Central memory CD8-positive, alpha-beta T cell (primary cell): ENCODE measurements around the gene CRYGC.

Experiments used
- ATAC-seq: fragments of 150-1000 bp; cut with Tn5 transposase; replicated peaks from 2 replicates; pipeline ENCODE4 v1.10.0; 2022; ENCODE audit warnings: mild to moderate bottlenecking, moderate FRiP score, moderate number of reproducible peaks; ENCODE audit not compliant: poor library complexity, severe bottlenecking; ENCODE audit errors: extremely low read depth
- DNase-seq, 2 donors: peaks; one replicate each; pipeline ENCODE4 v3.0.0; 2021; ENCODE audit warnings: low spot score in 2 of 2
- H3K27ac Mint-ChIP-seq: one replicate; pipeline ENCODE4 v1.8.0; 2022; ENCODE audit warnings: low read depth, mild to moderate bottlenecking, moderate library complexity, mixed read lengths
- H3K27me3 Mint-ChIP-seq: one replicate; pipeline ENCODE4 v1.8.0; 2022; ENCODE audit warnings: mixed read lengths
- H3K36me3 Mint-ChIP-seq: one replicate; pipeline ENCODE4 v1.8.0; 2022; ENCODE audit warnings: mild to moderate bottlenecking, moderate library complexity, mixed read lengths; ENCODE audit not compliant: insufficient read depth
- H3K4me1 Mint-ChIP-seq: one replicate; pipeline ENCODE4 v1.8.0; 2022; ENCODE audit warnings: mixed read lengths
- H3K4me3 Mint-ChIP-seq: one replicate; pipeline ENCODE4 v1.8.0; 2022; ENCODE audit warnings: mild to moderate bottlenecking, moderate library complexity, mixed read lengths
- H3K9me3 Mint-ChIP-seq: one replicate; pipeline ENCODE4 v1.8.0; 2022; ENCODE audit warnings: mixed read lengths

CRYGC gene

GRCh38 chr2:208129744-208130711 is at the start of gene CRYGC:
CRYGC (minus strand) TSS chr2:208129828; CDS start chr2:208129792, 36 bp downstream.
- H3K4me3 Mint-ChIP-seq = no peak within 1 kb of the TSS
- H3K9me3 Mint-ChIP-seq = no peaks in the 10 kb centered on the region
- no peak within 1 kb of the TSS for H3K27ac Mint-ChIP-seq
- DNase-seq (no peak), ATAC-seq (no peak)
- H3K36me3 Mint-ChIP-seq = no peaks in the 10 kb centered on the region
- peaks cover 20% of the 10 kb centered on the region for H3K27me3 Mint-ChIP-seq
- H3K4me1 Mint-ChIP-seq = peaks cover 1% of the 10 kb centered on the region

DNA sequence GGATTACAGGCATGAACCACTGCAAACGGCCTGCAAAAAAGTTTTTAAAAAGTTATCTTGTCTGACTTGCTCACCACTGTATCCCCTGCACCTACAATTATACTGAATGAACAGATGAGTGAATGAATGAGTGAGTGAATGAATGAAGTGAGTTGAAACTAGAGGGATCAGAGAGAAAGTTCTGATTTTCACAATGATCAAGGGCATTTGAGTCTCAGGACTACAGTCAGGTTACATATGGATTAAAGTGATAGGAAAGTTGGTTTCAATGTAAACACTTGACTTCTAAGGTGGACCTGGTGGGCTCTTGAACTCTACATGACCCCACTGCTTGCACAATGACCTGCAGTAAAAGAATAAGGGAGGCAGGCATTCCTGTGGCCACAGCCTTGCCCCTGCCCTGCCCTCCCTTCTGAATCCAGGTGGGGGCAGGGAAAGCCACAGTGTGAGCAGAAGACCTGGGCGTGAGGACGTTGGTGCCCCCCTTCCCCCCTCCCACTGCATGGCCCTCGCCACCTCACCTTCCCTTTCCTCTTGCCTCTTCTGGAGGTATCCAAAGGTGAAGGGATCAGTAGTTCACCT is 49.5 kb upstream of the CRYGC start:
- DNase-seq = no peak
- no peaks in the 10 kb centered on the region for H3K4me1 Mint-ChIP-seq

DNA sequence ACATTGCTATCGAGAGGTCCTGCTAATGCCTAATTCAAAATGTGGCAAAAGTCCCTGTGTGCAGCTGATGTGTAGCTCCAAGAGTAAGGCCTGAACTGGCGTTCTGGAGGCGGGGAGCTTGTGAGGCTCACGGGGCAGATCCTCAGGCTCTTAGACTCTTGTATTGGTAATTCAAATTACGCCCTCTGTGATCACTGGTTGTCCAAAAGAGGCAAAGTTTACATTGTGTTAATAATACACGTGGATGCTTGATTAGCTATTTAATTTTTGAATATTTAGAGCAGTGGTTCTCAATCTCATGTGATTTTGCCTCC is 46.2 kb upstream of the CRYGC start:
- no peak for DNase-seq
- Mint-ChIP-seq H3K4me3 (no peak overlapping the region), H3K9me3 (no peaks in the 10 kb centered on the region), H3K27me3 (peaks cover 28% of the 10 kb centered on the region), H3K36me3 (peaks cover 3% of the 10 kb centered on the region), H3K27ac (no peak overlapping the region), H3K4me1 (no peaks in the 10 kb centered on the region)
- ATAC-seq = no peak

More for the DNA sequence above, 49.5 kb upstream of the CRYGC start:
- H3K9me3 Mint-ChIP-seq = no peaks in the 10 kb centered on the region
- no peak overlapping the region for H3K27ac Mint-ChIP-seq
- ATAC-seq = no peak
- peaks cover 22% of the 10 kb centered on the region for H3K27me3 Mint-ChIP-seq
- H3K4me3 Mint-ChIP-seq = no peak overlapping the region
- H3K36me3 Mint-ChIP-seq = peaks cover 3% of the 10 kb centered on the region

GRCh38 chr2:208175069-208175839 is 45.6 kb upstream of the CRYGC start:
- H3K9me3 Mint-ChIP-seq = no peaks in the 10 kb centered on the region
- no peak overlapping the region for H3K4me3 Mint-ChIP-seq
- peak; percentile 23 to 28 for DNase-seq
- H3K36me3 Mint-ChIP-seq = peaks cover 3% of the 10 kb centered on the region
- H3K27ac Mint-ChIP-seq = no peak overlapping the region
- no peaks in the 10 kb centered on the region for H3K4me1 Mint-ChIP-seq
- H3K27me3 Mint-ChIP-seq = peaks cover 33% of the 10 kb centered on the region
- ATAC-seq = peak; percentile 87

DNA sequence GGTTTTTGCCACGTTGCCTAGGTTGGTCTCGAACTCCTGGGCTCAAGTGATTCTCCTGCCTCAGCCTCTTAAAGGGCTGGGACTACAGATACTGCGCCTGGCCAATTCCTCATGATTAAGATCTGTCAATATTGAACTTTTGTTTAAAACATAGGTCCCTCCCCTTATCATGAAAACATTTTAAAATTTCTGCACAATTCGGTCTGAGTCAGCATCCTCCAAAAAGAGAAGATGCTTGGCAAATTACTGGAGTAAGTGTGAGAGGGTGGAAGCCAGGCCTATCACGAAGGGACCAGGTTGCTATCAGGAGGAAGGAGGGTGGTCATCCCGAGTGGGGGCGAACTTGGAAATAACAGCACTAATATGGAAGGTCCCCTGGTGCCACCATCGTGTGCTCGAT is 44.5 kb upstream of the CRYGC start:
- H3K9me3 Mint-ChIP-seq = no peaks in the 10 kb centered on the region
- H3K36me3 Mint-ChIP-seq = peaks cover 3% of the 10 kb centered on the region
- peaks cover 40% of the 10 kb centered on the region for H3K27me3 Mint-ChIP-seq
- H3K4me1 Mint-ChIP-seq = no peaks in the 10 kb centered on the region
- H3K27ac Mint-ChIP-seq = no peak overlapping the region
- no peak for DNase-seq
- ATAC-seq = no peak
- H3K4me3 Mint-ChIP-seq = no peak overlapping the region

DNA sequence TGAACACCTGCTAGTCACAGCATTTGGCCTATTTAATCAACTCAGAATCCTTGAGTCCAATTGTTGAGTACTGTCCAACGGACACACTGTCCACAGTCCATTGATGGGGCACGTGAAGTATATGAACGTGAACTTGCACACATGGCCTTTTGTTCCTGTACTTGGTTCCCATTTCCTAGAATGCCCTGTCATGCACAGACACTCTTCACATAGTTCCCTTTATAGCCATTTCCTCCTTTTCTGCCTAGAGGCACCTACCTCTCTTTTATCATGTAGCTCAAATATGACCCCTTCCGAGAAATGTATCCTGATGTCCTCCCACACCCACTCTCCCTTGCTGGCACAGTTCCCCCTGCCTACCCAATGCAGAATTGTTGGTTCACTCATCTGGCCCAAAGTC is 42.5 kb upstream of the CRYGC start:
- ATAC-seq (no peak), DNase-seq (no peak)
- H3K4me1 Mint-ChIP-seq = no peaks in the 10 kb centered on the region
- H3K4me3 Mint-ChIP-seq = no peak overlapping the region
- peaks cover 2% of the 10 kb centered on the region for H3K36me3 Mint-ChIP-seq
- peaks cover 40% of the 10 kb centered on the region for H3K27me3 Mint-ChIP-seq
- no peaks in the 10 kb centered on the region for H3K9me3 Mint-ChIP-seq
- no peak overlapping the region for H3K27ac Mint-ChIP-seq

DNA sequence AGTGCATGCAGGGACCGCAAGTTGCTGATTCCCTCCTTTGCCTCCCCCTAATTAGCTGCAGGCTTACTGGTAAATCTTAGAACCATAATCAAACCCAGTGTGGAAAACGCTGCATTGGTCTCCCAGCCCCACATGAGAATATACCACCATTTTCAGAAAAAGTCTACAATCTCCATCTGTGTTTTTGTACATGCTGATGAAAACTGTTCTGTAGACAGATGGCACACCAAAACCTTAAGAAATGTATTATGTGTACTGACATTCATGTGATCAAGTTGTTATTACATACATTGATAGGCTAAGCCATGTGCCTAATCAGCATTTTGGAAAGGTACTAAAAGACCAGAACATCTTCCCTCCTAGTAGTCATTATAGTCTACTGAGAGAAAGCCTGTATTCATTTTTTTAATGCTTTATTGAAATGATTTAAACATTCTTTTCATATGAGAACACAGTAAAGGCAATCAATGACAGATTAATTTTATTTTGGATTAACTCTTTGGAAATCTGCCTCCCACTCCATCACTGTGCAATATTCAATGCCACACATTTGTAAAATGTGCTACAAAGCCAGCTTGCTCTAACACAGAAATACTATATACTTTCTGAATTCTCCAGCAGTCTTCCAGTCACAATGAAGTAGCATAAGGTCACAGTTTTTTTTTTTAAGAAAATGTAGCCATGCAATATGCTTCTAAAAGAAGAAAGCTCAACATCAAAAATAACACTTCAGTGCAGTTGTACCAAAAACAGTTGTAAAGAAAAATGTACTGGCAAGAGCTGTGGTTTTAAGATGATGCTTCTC is 35.5 kb upstream of the CRYGC start:
- Mint-ChIP-seq H3K4me1 (no peaks in the 10 kb centered on the region), H3K27ac (no peak overlapping the region), H3K9me3 (no peaks in the 10 kb centered on the region), H3K27me3 (peaks cover 27% of the 10 kb centered on the region), H3K4me3 (no peak overlapping the region), H3K36me3 (peaks cover 1% of the 10 kb centered on the region)
- DNase-seq (no peak), ATAC-seq (no peak)

GRCh38 chr2:208163489-208163888 is 33.9 kb upstream of the CRYGC start, which contains the start of gene CRYGA:
CRYGA (minus strand) TSS chr2:208163589; CDS start chr2:208163556, 33 bp downstream.
- Mint-ChIP-seq H3K27ac (no peak within 1 kb of the TSS), H3K9me3 (no peaks in the 10 kb centered on the region), H3K36me3 (no peaks in the 10 kb centered on the region)

DNA sequence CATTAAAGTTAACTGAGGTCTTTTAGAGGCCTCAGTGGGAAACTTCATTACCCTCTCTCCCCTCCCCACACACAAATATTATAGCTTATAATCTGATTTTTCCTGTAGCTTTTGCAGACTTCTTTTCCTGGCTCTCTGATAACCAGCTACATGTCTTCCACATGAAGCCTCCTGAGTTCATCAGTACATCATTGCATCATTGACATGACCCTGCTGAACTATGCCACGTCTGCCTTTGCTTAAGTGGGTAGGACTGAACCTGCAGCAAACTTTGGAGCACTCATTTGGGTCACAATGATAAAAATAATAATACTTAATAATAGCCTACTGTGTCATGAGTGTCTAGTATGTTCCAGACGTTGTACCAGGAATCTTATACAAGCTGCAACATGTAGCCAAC is 26.8 kb upstream of the CRYGC start:
- ATAC-seq = no peak
- Mint-ChIP-seq H3K36me3 (no peaks in the 10 kb centered on the region), H3K27ac (no peak overlapping the region), H3K27me3 (no peaks in the 10 kb centered on the region), H3K4me3 (no peak overlapping the region), H3K9me3 (no peaks in the 10 kb centered on the region), H3K4me1 (no peaks in the 10 kb centered on the region)
- DNase-seq = no peak

More at GRCh38 chr2:208163489-208163888, 33.9 kb upstream of the CRYGC start, which contains the start of gene CRYGA:
- no peak for DNase-seq
- Mint-ChIP-seq H3K4me1 (no peaks in the 10 kb centered on the region), H3K27me3 (peaks cover 21% of the 10 kb centered on the region), H3K4me3 (no peak within 1 kb of the TSS)
- no peak for ATAC-seq

GRCh38 chr2:208153156-208153555 is 23.5 kb upstream of the CRYGC start:
- H3K4me3 Mint-ChIP-seq = no peak overlapping the region
- no peak for ATAC-seq
- no peaks in the 10 kb centered on the region for H3K4me1 Mint-ChIP-seq
- no peak overlapping the region for H3K27ac Mint-ChIP-seq
- H3K9me3 Mint-ChIP-seq = no peaks in the 10 kb centered on the region
- no peak for DNase-seq
- peaks cover 10% of the 10 kb centered on the region for H3K27me3 Mint-ChIP-seq
- peaks cover 2% of the 10 kb centered on the region for H3K36me3 Mint-ChIP-seq

- Mint-ChIP-seq H3K27me3 (peaks cover 10% of the 10 kb centered on the region), H3K4me1 (no peaks in the 10 kb centered on the region), H3K36me3 (peaks cover 2% of the 10 kb centered on the region), H3K27ac (no peak overlapping the region), H3K4me3 (no peak overlapping the region), H3K9me3 (no peaks in the 10 kb centered on the region)
- DNase-seq (no peak), ATAC-seq (no peak)
Observed at GRCh38 chr2:208150956-208151355, 21.3 kb upstream of the CRYGC start.

GRCh38 chr2:208150094-208150493 is 20.5 kb upstream of the CRYGC start:
- Mint-ChIP-seq H3K9me3 (no peaks in the 10 kb centered on the region), H3K4me3 (no peak overlapping the region), H3K4me1 (no peaks in the 10 kb centered on the region), H3K36me3 (peaks cover 2% of the 10 kb centered on the region), H3K27me3 (peaks cover 10% of the 10 kb centered on the region), H3K27ac (no peak overlapping the region)
- no peak for DNase-seq
- ATAC-seq = no peak
